Measurements from ENCODE around the gene GNA15. TPM values are rescaled to one million over a fixed set of nuclear protein-coding genes. Genes with fewer than 3 reads are reported as not detected.
"Not testable (repeated sequence)": the region's sequence is repeated elsewhere in the genome, so short reads cannot be mapped to it uniquely, and the experiment has no call there.

GNA15 gene
- total RNA-seq, 4 donors from 2014 or later: 1.2 to 12.4 (median 1.5) TPM; not detected in 1

DNA sequence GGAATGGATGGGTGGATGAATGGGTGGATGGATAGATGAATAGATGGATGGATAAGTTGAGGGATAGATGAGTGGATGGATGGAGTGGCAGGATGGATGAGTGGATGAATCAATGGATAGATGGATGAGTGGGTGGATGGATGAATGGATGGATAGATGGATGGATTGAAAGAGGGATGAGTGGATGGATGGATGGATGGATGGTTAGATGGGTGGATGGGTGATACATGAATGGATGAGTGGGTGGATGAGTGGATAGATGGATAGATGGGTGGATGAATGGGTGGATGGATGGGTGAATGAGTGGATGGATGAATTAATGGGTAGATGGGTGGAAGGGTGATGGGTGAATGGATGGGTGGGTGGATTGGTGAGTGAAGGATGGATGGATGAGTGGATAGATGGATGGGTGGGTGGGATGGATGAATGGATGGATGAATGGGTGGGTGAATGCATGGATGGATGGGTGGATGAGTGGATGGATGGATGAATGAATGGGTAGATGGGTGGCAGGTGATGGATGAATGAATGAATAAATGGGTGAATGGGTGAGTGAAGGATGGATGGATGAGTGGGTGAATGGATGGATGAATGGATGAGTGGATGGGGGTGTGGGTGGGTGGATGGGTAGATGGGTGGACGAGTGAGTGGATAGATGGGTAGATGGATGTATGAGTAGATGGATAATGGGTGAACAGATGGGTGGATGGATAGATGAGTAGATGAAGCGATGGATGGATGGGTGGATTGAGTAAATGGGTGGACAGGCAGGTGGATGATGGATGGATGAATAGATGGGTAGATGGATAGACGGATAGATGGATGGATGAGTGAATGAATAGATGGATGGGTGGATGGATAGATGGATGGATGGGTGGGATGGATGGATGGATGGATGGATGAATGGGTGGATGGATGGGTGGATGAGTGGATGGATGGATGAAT is 17.7 kb downstream of the GNA15 start:
- no peaks in the 10 kb centered on the region for H3K4me1 ChIP-seq
- no peak for TF ChIP-seq POLR2A (IDR thresholded peaks at IDR 0.05)
- TF ChIP-seq, protein P1, sequence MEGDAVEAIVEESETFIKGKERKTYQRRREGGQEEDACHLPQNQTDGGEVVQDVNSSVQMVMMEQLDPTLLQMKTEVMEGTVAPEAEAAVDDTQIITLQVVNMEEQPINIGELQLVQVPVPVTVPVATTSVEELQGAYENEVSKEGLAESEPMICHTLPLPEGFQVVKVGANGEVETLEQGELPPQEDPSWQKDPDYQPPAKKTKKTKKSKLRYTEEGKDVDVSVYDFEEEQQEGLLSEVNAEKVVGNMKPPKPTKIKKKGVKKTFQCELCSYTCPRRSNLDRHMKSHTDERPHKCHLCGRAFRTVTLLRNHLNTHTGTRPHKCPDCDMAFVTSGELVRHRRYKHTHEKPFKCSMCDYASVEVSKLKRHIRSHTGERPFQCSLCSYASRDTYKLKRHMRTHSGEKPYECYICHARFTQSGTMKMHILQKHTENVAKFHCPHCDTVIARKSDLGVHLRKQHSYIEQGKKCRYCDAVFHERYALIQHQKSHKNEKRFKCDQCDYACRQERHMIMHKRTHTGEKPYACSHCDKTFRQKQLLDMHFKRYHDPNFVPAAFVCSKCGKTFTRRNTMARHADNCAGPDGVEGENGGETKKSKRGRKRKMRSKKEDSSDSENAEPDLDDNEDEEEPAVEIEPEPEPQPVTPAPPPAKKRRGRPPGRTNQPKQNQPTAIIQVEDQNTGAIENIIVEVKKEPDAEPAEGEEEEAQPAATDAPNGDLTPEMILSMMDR (IDR thresholded peaks at IDR 0.05): no peak
- no peak overlapping the region for H3K4me3 ChIP-seq
- DNase-seq: no peak
- H3K36me3 ChIP-seq: no peaks in the 10 kb centered on the region
- no peaks in the 10 kb centered on the region for H3K27me3 ChIP-seq
- H3K9me3 ChIP-seq: no peaks in the 10 kb centered on the region
- no peak overlapping the region for H3K27ac ChIP-seq

DNA sequence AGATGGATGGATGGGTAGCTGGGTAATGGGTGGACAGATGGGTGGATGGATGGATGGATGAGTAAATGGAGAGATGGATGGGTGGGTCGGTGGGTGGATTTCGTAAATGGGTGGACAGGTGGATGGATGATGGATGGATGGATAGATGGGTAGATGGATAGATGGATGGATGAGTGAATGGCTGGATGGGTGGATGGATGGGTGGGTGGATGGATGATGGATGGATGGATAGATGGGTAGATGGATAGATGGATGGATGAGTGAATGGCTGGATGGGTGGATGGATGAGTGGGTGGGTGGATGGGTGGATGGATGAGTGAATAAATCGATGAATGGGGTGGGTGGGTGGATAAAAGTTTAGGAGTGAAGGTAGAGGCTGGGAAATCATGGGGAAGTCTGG is 18.6 kb downstream of the GNA15 start:
- not testable (repeated sequence) for DNase-seq, H3K4me1 ChIP-seq, H3K27me3 ChIP-seq, H3K9me3 ChIP-seq, H3K4me3 ChIP-seq, H3K36me3 ChIP-seq
- peak overlapping the region in 3 of 4 donors; percentile 26 to 73 (median 29) for H3K27ac ChIP-seq

DNA sequence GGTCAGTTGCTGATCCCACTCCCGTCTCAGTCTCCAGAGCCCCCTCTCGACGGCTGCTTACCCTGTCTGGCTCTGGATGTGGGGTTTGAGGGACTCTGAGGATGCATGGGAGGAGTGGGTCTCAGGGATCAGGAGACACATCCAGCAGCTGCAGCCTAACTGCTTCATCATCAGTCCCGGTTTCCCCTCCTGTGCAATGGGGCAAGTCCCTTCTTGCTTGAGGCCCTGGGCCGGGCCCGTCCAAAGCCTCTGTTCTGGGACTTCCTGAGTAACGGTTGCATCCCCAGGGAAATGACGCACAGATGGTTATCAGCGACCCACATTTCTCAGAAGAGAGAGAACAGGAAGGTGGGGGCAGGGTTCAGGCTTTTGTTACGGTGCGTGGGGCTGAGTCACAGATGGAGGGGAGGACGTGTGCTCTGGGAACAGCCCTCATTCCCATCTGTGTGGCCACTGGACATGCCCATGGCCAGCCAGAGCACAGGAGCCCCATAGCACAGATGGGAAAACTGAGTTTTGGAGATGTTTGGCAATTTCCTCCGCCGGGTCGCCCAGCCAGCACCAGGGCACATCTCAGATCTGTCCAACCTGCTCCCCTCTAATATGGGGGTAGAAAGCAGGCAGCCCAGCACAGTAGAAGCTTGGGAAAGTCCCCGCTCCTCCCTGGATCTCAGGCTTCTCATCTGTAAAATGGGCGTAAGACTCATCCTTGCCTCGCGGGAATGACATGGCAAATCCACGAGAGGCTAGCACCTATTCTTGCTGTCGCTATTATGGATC is 19.3 kb downstream of the GNA15 start:
- no peaks in the 10 kb centered on the region for H3K36me3 ChIP-seq
- H3K9me3 ChIP-seq: no peaks in the 10 kb centered on the region
- H3K4me1 ChIP-seq: no peaks in the 10 kb centered on the region
- DNase-seq: peak in 2 of 3 donors; percentile 72 to 90
- H3K27ac ChIP-seq: peak overlapping the region in 3 of 4 donors; percentile 31 to 73 (median 45)
- peak in 1 of 2 donors; percentile 14 for TF ChIP-seq POLR2A (IDR thresholded peaks at IDR 0.05)
- TF ChIP-seq, protein P1 (IDR thresholded peaks at IDR 0.05): no peak
- no peak overlapping the region for H3K4me3 ChIP-seq
- H3K27me3 ChIP-seq: no peaks in the 10 kb centered on the region

DNA sequence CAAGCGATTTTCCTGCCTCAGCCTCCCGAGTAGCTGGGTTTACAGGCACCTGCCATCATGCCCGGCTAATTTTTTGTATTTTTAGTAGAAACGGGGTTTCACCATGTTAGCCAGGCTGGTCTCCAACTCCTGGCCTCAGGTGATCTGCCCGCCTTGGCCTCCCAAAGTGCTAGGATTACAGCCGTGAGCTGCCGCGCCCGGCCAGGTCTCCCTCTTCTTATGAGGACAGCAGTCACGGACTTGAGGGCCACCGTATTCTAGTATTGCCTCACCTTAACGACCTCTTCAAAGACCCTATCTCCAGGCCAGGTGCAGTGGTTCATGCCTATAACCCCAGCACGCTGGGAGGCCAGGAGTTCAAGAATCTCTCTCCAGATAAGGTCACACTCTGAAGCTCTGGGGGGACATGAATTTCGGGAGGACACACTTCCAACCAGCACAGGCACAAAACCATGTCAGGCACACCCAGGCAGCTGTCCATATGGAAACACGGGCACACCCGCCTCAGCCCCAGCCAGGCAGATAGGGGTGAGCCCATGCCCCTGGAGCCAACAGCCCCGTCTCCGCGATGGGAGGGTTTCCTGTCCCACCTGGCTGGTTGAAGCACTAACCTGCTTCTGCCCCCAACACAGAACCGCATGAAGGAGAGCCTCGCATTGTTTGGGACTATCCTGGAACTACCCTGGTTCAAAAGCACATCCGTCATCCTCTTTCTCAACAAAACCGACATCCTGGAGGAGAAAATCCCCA is 21.4 kb downstream of the GNA15 start:
- Histone ChIP-seq H3K27ac (no peak overlapping the region), H3K36me3 (no peaks in the 10 kb centered on the region), H3K4me1 (no peaks in the 10 kb centered on the region), H3K4me3 (no peak overlapping the region), H3K9me3 (no peaks in the 10 kb centered on the region), H3K27me3 (no peaks in the 10 kb centered on the region)
- DNase-seq: no peak
- no peak for TF ChIP-seq POLR2A (IDR thresholded peaks at IDR 0.05)
- TF ChIP-seq, protein P1 (IDR thresholded peaks at IDR 0.05): no peak

DNA sequence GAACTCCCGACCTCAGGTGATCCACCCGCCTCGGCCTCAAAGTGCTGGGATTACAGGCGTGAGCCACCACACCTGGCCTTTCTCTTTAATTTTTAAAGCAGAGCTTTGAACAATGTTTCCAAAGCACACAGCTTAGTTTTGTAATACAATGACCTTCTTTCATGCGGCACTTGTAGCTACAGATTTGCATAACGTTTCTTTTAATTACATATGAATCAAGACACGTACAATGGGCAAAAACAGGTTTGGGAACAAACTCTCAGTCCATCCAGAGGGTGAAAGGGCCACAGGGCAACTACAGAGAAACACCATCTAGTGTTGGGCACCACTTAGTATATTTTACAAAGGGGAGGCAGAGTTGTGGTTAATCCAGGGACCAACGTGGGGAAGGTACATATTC is 23.7 kb downstream of the GNA15 start:
- Histone ChIP-seq H3K27me3 (no peaks in the 10 kb centered on the region), H3K27ac (no peak overlapping the region), H3K4me1 (no peaks in the 10 kb centered on the region), H3K4me3 (no peak overlapping the region), H3K9me3 (no peaks in the 10 kb centered on the region), H3K36me3 (no peaks in the 10 kb centered on the region)
- no peak for DNase-seq
- TF ChIP-seq, protein P1 (IDR thresholded peaks at IDR 0.05): no peak
- TF ChIP-seq POLR2A (IDR thresholded peaks at IDR 0.05): no peak

Data from Peyer's patch (tissue), 4 donors.